HEK293 (cell line): ENCODE results near the gene FNDC11.

Experiments
- CTCF ChIA-PET: fragments of 350-600 bp; formaldehyde crosslinking; extraction: SDS; loops from one replicate; lab custom pipeline; 2021; ENCODE audit warnings: antibody characterized with exemption; lab: Yijun Ruan, JAX
- POLR2A ChIA-PET: fragments of 300-600 bp; formaldehyde crosslinking; extraction: SDS; loops from one replicate; lab custom pipeline; 2020; ENCODE audit warnings: antibody characterized with exemption, inconsistent platforms; lab: Yijun Ruan, JAX
- H3K27ac ChIP-seq: fragments of 200-500 bp; sonication (Bioruptor generic); 2 replicates; pipeline ENCODE4 v1.5.1; 2014; ENCODE audit warnings: low read depth, low read length, control low read depth, inconsistent platforms; ENCODE audit errors: extremely low read depth
- H3K36me3 ChIP-seq, 2 experiments: fragments of 200-500 bp in 1 of 2; sonication (Bioruptor generic) in 1 of 2; 1 replicate in 1 of 2; 2 replicates in 1 of 2; pipeline ENCODE4 v1.5.1; 2014 to 2017; ENCODE audit warnings: inconsistent platforms in 2 of 2, low read length in 2 of 2; ENCODE audit not compliant: control insufficient read depth in 2 of 2, insufficient read depth in 1 of 2
- H3K4me1 ChIP-seq: fragments of 200-500 bp; sonication (Bioruptor generic); 2 replicates; pipeline ENCODE4 v1.5.1; 2014; ENCODE audit warnings: mild to moderate bottlenecking, low read length, inconsistent platforms; ENCODE audit not compliant: control insufficient read depth, insufficient read depth
- H3K4me3 ChIP-seq: 2 replicates; pipeline ENCODE4 v1.5.1; 2011; ENCODE audit warnings: low read depth, mild to moderate bottlenecking, control low read depth, low read length, moderate library complexity
- H3K9me3 ChIP-seq: fragments of 200-500 bp; sonication (Bioruptor generic); 2 replicates; pipeline ENCODE4 v1.5.1; 2014; ENCODE audit warnings: low read depth, low read length, inconsistent platforms; ENCODE audit not compliant: control insufficient read depth, insufficient read depth
- CTCF ChIP-seq: fragments of 450-650 bp; formaldehyde crosslinking; IDR thresholded peaks from 2 replicates; pipeline ENCODE4 v1.5.1; 2016; ENCODE audit warnings: missing biosample characterization, missing genetic modification characterization
- KLF1 ChIP-seq: fragments of 450-650 bp; formaldehyde crosslinking; IDR thresholded peaks from 2 replicates; pipeline ENCODE4 v1.5.1; 2016; ENCODE audit warnings: missing biosample characterization, missing genetic modification characterization
- PRDM2 ChIP-seq: fragments of 450-650 bp; formaldehyde crosslinking; IDR thresholded peaks from 2 replicates; pipeline ENCODE4 v1.5.1; 2016; ENCODE audit warnings: missing biosample characterization, missing genetic modification characterization, borderline replicate concordance
- ZFHX2 ChIP-seq: fragments of 450-650 bp; formaldehyde crosslinking; conservative IDR thresholded peaks from 2 replicates; pipeline ENCODE4 v1.5.1; 2016; ENCODE audit warnings: missing biosample characterization, missing genetic modification characterization
- ZNF148 ChIP-seq: fragments of 450-650 bp; formaldehyde crosslinking; IDR thresholded peaks from 2 replicates; pipeline ENCODE4 v1.5.0; 2017; ENCODE audit warnings: missing biosample characterization, missing genetic modification characterization, borderline replicate concordance
- ZNF223 ChIP-seq: fragments of 450-650 bp; formaldehyde crosslinking; IDR thresholded peaks from 2 replicates; pipeline ENCODE4 v1.5.1; 2016; ENCODE audit warnings: missing biosample characterization, missing genetic modification characterization
- ZNF433 ChIP-seq: fragments of 450-650 bp; formaldehyde crosslinking; IDR thresholded peaks from 2 replicates; pipeline ENCODE4 v1.5.1; 2016; ENCODE audit warnings: missing biosample characterization, missing genetic modification characterization, low read depth
- ZNF488 ChIP-seq: fragments of 450-650 bp; formaldehyde crosslinking; IDR thresholded peaks from 2 replicates; pipeline ENCODE4 v1.5.1; 2016; ENCODE audit warnings: missing biosample characterization, missing genetic modification characterization
- ZNF501 ChIP-seq: fragments of 450-650 bp; formaldehyde crosslinking; IDR thresholded peaks from 2 replicates; pipeline ENCODE4 v1.5.1; 2016; ENCODE audit warnings: missing biosample characterization, missing genetic modification characterization
- ZNF514 ChIP-seq: fragments of 450-650 bp; formaldehyde crosslinking; IDR thresholded peaks from 2 replicates; pipeline ENCODE4 v1.5.1; 2016; ENCODE audit warnings: missing biosample characterization, missing genetic modification characterization
- ZNF654 ChIP-seq: fragments of 450-650 bp; formaldehyde crosslinking; IDR thresholded peaks from 2 replicates; pipeline ENCODE4 v1.5.1; 2016; ENCODE audit warnings: low read depth, missing biosample characterization, missing genetic modification characterization
- ZNF843 ChIP-seq: fragments of 450-650 bp; formaldehyde crosslinking; IDR thresholded peaks from 2 replicates; pipeline ENCODE4 v1.5.1; 2016; ENCODE audit warnings: missing biosample characterization, missing genetic modification characterization

FNDC11 gene

GRCh38 chr20:63587256-63587655, 33.3 kb downstream of the FNDC11 start:
- TF ChIP-seq ZNF514 (tag by site-specific recombination) (no peak), CTCF (tag by site-specific recombination) (no peak), KLF1 (tag by site-specific recombination) (no peak), ZNF433 (tag by site-specific recombination) (no peak), ZNF488 (tag by site-specific recombination) (no peak), ZNF654 (tag by site-specific recombination) (no peak), ZNF501 (tag by site-specific recombination) (no peak), ZNF148 (tag by site-specific recombination) (no peak), ZNF223 (tag by site-specific recombination) (no peak)
- no peak overlapping the region for H3K27ac ChIP-seq
- CTCF ChIA-PET, result interaction anchor here (0.6 kb wide), 1 partner anchor 59 kb away, joined by 3 read pairs; no protein-coding TSS in a partner anchor

GRCh38 chr20:63587776-63588591, 34.0 kb downstream of the FNDC11 start:
- Histone ChIP-seq H3K27ac (no peak overlapping the region), H3K4me1 (no peaks in the 10 kb centered on the region), H3K36me3 (peaks cover 0 to 31% of the 10 kb centered on the region in 2 experiments; a peak in 2 of 3 replicates), H3K4me3 (no peak overlapping the region), H3K9me3 (no peaks in the 10 kb centered on the region)
- CTCF ChIA-PET, result interaction anchor here (0.6 kb wide), 1 partner anchor 178 kb away, joined by 4 read pairs; no protein-coding TSS in a partner anchor
- TF ChIP-seq ZNF843 (tag by site-specific recombination) (no peak), PRDM2 (tag by site-specific recombination) (no peak), KLF1 (tag by site-specific recombination) (no peak), ZNF654 (tag by site-specific recombination) (no peak), ZFHX2 (tag by site-specific recombination) (peak; percentile 59)
- POLR2A ChIA-PET, result no interaction called here

More at GRCh38 chr20:63587256-63587655, 33.3 kb downstream of the FNDC11 start:
- POLR2A ChIA-PET, result no interaction called here
- no peaks in the 10 kb centered on the region for H3K9me3 ChIP-seq
- H3K4me1 ChIP-seq, result no peaks in the 10 kb centered on the region
- no peak overlapping the region for H3K4me3 ChIP-seq
- peaks cover 0 to 26% of the 10 kb centered on the region in 2 experiments; a peak in 2 of 3 replicates for H3K36me3 ChIP-seq
